Measurements from ENCODE around the gene INPP4B. TPM values are rescaled to one million over a fixed set of nuclear protein-coding genes. Genes with fewer than 3 reads are reported as not detected.

The INPP4B gene
- total RNA-seq, 4 donors from 2014 or later, result 29.4 to 51.5 (median 35.3) TPM

DNA sequence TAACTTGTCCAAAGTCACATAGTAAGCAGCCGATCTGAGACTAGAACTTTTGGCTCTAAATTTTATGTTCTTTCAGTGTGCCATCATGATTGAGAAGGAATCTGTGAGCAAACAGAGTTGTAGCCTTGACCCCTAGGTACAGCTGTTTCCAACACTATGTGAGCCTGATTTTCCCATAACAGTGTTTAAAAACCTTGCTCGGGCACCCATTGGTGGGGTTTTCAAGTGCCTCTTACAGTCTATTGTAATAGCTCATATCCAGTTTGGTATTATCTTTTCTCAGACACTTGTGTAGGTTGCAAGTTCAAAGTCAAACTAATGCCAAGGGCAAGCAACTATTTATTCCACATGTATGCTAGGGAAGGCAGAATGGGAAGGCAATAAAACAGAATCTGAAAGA is 467.9 kb downstream of the INPP4B start:
- Histone ChIP-seq H3K27ac (no peak overlapping the region), H3K36me3 (no peaks in the 10 kb centered on the region), H3K4me1 (no peaks in the 10 kb centered on the region), H3K27me3 (no peaks in the 10 kb centered on the region), H3K4me3 (no peak overlapping the region), H3K9me3 (no peaks in the 10 kb centered on the region)
- no peak for TF ChIP-seq POLR2A (IDR thresholded peaks at IDR 0.05)
- TF ChIP-seq, protein P1, sequence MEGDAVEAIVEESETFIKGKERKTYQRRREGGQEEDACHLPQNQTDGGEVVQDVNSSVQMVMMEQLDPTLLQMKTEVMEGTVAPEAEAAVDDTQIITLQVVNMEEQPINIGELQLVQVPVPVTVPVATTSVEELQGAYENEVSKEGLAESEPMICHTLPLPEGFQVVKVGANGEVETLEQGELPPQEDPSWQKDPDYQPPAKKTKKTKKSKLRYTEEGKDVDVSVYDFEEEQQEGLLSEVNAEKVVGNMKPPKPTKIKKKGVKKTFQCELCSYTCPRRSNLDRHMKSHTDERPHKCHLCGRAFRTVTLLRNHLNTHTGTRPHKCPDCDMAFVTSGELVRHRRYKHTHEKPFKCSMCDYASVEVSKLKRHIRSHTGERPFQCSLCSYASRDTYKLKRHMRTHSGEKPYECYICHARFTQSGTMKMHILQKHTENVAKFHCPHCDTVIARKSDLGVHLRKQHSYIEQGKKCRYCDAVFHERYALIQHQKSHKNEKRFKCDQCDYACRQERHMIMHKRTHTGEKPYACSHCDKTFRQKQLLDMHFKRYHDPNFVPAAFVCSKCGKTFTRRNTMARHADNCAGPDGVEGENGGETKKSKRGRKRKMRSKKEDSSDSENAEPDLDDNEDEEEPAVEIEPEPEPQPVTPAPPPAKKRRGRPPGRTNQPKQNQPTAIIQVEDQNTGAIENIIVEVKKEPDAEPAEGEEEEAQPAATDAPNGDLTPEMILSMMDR (IDR thresholded peaks at IDR 0.05), result no peak
- no peak for DNase-seq
- intact Hi-C loops (cut with DNase I; ENCODE audit: low total_unique reads), result no loop called here

DNA sequence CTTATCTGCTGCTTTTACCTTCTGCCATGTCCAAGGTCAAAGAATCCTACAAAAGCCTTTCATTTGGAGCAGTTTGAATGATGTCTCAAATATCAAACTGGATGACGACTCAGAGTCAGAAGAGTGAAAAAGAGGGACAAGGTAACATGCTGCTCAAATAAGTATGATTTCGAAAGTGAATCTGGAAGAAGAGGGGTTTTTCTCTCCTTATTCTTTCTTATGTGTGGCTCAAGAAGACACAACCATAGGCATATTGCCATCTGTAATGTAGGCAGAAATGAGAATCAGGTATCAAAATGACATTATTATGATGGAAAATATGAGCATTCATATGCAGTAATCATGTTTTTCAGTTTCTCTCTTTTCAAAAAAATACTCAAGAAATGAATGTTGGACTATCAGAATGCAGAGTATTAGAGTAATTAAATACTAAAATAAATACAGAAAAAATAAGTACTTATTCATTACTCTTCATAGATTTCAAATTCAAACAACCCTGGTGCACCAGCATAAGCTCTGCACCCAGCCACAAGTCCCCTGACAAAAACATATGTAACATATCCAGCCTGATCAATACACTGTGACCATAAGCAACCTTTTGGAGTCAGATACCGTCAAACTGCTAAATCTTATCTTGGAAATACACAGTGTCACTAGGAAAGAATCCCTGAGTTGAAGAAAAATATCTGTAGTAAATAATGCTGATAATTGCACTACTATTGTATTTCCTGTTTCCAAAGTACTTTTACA is 468.6 kb downstream of the INPP4B start:
- no peak overlapping the region for H3K27ac ChIP-seq
- intact Hi-C loops (cut with DNase I; ENCODE audit: low total_unique reads), result no loop called here
- H3K4me3 ChIP-seq, result no peak overlapping the region
- TF ChIP-seq POLR2A (IDR thresholded peaks at IDR 0.05), result no peak
- TF ChIP-seq, protein P1 (IDR thresholded peaks at IDR 0.05), result no peak
- no peaks in the 10 kb centered on the region for H3K27me3 ChIP-seq
- H3K9me3 ChIP-seq, result no peaks in the 10 kb centered on the region
- no peak for DNase-seq
- H3K36me3 ChIP-seq, result no peaks in the 10 kb centered on the region
- no peaks in the 10 kb centered on the region for H3K4me1 ChIP-seq

DNA sequence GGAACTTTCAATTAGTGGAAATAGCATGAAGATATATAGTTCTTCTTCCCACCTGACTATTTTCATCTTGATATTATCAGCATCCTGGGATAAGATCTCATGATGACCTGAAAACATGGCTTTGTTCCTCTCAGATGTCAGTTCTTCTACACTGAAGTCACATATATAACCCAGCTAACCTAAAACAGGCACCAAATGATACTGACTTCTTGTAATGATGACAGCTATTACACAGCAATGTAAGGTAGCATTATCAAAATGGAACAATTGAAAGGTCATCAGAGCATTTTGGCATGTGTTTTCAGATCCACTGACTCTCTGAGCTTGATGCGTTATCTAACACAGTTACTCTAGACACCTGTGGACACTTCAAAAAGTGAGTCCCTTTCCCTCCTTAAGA is 469.9 kb downstream of the INPP4B start:
- no peaks in the 10 kb centered on the region for H3K27me3 ChIP-seq
- H3K4me1 ChIP-seq, result no peaks in the 10 kb centered on the region
- no peak for DNase-seq
- H3K9me3 ChIP-seq, result no peaks in the 10 kb centered on the region
- no peak overlapping the region for H3K4me3 ChIP-seq
- no peak overlapping the region for H3K27ac ChIP-seq
- H3K36me3 ChIP-seq, result no peaks in the 10 kb centered on the region
- TF ChIP-seq POLR2A (IDR thresholded peaks at IDR 0.05), result no peak
- intact Hi-C loops (cut with DNase I; ENCODE audit: low total_unique reads), result no loop called here

DNA sequence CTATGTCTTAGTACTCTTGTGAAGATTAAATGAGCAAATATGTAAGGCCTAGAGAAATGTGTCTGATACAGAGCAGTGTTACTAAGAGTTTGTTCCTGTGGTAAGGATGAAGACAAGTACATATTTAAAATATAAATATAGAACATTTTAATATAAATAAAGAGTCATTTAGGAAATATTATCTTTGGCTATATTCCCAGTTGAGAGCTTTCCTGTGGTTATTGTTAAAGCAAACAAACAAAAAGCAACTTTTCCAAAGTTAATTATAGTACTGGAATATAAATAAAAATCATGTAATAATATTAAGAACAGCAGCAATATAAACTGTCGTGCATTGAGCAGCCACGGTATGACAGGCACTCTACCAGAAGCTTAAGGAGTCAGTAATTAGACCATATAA is 472.5 kb downstream of the INPP4B start:
- Histone ChIP-seq H3K4me1 (no peaks in the 10 kb centered on the region), H3K9me3 (no peaks in the 10 kb centered on the region), H3K27ac (no peak overlapping the region), H3K27me3 (no peaks in the 10 kb centered on the region), H3K4me3 (no peak overlapping the region), H3K36me3 (no peaks in the 10 kb centered on the region)
- no peak for DNase-seq
- intact Hi-C loops (cut with DNase I; ENCODE audit: low total_unique reads), result no loop called here
- TF ChIP-seq POLR2A (IDR thresholded peaks at IDR 0.05), result no peak
- TF ChIP-seq, protein P1 (IDR thresholded peaks at IDR 0.05), result no peak

DNA sequence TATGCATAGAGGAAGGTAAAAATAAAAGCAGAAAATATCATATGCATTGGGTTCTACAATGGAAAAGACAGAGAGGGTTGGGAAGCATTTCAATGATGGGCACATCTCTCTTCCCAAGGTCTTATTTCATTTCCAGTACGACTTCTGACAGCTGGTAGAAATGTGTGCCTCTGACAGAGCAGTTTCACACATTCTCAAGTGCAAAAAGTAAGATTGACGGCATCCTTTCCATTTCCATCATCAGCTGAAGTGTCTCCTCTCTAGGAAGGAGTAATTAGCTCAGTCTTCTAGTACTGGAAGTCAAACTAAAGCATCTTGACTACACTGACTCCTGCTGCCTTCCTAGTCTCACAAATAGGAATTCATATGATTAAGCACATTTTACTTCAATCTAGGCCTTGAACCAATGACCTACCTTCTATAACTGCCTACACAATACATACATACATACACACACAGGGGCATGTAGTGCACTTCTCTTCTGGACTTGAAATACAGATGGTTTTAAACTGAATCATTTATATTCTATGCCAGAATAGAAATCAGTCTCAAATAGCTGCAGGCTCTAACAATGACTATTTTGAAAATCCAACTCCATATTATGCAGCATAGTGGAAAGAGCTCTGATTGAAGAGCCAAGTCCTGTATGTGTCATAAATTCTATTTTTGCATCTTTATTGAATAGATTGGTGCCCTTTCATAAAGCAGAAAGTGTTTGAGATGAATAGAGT is 473.4 kb downstream of the INPP4B start:
- no peaks in the 10 kb centered on the region for H3K9me3 ChIP-seq
- intact Hi-C loops (cut with DNase I; ENCODE audit: low total_unique reads), result no loop called here
- no peak overlapping the region for H3K4me3 ChIP-seq
- no peak for TF ChIP-seq POLR2A (IDR thresholded peaks at IDR 0.05)
- TF ChIP-seq, protein P1 (IDR thresholded peaks at IDR 0.05), result no peak
- no peaks in the 10 kb centered on the region for H3K36me3 ChIP-seq
- H3K27me3 ChIP-seq, result no peaks in the 10 kb centered on the region
- H3K4me1 ChIP-seq, result no peaks in the 10 kb centered on the region
- no peak for DNase-seq
- H3K27ac ChIP-seq, result no peak overlapping the region

Data from uterus (tissue), 4 donors.